HL-60/S4 treated with retinoic acid at 250 ng/mL for 4 days and 3 days (cell line): ENCODE data around the gene PRKCE.

Source experiments
- in situ Hi-C: fragments of 300-500 bp; cut with MboI; formaldehyde crosslinking; loops from 2 replicates; pipeline ENCODE4 v1.7.0; 2022; ENCODE audit warnings: low sequenced_read_pairs

Gene PRKCE

DNA sequence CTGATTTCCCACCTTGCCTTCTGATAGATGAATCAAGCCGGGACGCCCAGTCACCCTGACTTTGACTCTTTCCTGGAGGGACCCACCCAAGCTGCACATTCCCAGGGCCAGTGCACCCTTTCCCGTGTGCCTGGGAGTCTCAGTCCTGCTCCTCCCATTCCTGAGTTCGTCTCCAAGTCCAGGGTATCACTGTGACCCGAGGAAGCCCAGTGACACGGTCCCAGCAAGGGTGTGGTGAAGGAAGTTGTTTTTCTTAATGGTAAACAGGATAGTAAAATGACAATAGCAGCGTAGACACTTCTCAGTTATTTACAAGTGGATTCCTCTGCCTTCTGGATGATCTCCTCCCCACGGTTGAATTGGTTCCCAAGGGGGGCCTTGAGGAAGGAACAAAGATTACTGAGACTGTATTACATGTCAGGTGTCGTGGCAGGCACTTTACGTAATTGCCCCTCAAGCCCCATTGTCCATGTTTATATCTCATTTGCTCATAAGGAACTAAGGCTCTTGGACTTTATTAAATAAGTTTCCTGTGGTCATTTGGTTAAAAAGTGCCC lies 123.3 kb downstream of the PRKCE start:
- in situ Hi-C loops, result loop anchor here (5.0 kb wide), 1 partner anchor 127 kb away; no protein-coding TSS in a partner anchor

DNA sequence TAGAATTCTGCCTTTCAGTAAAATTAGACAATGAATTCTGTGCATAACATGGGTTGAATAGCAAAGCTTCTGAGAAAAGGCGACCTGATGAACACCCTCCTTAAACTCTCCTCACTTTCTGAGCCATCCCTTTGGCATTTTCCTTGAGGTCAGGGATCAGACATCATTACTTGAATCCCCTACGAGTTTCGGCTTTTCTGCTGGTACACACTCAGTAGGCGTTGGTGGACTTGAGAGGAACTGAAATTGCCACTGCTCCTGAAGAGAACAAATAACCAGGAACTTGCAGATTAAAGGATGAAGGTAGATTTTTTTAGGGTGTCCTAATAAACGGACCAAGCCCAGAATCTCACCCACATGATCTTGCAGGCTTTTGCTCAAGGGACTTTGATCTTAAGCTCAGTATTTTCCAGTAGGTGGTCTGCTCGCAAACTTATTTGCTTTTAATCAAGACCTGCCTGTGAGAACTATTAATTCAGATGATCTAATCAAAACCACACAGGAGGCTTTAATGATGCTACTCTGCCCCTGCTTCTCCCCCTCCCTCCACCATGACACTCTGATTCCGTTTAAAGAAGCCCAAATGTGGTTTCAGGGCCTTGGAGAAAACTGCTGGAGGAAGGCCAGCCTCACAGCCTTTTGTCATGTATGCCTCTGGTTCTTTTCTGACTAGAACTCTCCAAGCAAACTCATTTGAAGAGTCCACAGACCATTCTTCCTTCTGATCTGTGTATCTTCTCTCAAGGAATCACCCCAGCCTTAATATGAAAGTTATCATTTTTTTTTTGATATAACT lies 124.9 kb downstream of the PRKCE start:
- in situ Hi-C loops, result loop anchor here (5.0 kb wide), 1 partner anchor 129 kb away; no protein-coding TSS in a partner anchor

DNA sequence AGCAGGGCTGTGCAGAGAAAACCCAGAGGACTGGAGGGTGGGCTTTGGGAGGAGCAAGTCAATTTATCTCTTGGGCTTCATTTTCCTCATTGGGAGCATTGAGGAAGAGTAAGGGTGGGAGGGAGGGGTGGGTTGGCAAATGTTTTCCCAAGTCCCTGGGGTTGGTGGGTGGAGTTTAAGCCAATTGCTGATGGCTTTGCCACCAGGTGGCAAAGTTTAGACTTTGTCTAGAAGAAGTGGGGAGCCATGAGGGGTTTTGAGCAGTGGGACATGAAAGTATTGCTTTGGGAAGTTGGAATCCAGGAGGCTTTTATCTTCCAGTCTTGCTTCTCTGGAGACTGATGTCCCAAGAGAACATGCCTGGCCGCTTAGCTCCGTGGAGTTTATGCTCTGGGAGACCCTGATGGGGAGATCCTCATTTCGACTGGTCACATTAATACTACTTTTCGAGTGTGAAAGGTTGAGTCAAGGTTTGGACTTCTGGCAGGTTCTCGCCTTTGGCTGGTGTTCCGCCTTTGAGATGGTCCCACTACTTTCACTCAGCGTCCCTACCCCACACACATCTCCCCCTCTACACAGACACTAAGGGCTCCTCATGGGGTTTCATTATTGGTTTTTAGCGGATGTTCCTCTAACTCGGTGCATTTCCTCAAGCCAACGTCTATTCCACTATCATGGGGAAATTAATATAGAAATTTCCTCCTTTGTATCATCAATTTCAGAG lies 126.7 kb downstream of the PRKCE start:
- in situ Hi-C loops, result loop anchor here (5.0 kb wide), 1 partner anchor 131 kb away; no protein-coding TSS in a partner anchor

DNA sequence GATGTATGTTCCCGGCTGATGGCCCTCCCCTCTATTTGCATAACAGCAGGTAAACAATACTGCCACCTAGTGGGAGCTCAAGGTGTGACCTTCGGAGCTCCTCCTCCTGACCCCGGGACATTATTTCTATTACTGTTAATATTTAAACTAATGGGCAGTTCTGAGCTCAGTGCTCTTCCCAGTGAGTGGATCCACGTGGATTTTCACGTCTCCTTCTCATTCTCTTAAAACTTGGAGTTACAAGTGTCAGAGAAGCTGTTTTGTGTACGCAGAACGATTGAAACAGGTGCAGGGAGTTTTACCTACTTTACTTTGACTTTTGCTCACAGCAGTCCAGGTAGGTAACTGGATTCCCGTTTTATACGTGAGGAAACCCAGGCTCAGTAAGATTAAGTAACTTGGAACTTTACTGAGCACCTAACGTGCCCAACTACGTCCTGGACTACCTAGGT lies 127.3 kb downstream of the PRKCE start:
- in situ Hi-C loops, result loop anchor here (5.0 kb wide), 1 partner anchor 131 kb away; no protein-coding TSS in a partner anchor

DNA sequence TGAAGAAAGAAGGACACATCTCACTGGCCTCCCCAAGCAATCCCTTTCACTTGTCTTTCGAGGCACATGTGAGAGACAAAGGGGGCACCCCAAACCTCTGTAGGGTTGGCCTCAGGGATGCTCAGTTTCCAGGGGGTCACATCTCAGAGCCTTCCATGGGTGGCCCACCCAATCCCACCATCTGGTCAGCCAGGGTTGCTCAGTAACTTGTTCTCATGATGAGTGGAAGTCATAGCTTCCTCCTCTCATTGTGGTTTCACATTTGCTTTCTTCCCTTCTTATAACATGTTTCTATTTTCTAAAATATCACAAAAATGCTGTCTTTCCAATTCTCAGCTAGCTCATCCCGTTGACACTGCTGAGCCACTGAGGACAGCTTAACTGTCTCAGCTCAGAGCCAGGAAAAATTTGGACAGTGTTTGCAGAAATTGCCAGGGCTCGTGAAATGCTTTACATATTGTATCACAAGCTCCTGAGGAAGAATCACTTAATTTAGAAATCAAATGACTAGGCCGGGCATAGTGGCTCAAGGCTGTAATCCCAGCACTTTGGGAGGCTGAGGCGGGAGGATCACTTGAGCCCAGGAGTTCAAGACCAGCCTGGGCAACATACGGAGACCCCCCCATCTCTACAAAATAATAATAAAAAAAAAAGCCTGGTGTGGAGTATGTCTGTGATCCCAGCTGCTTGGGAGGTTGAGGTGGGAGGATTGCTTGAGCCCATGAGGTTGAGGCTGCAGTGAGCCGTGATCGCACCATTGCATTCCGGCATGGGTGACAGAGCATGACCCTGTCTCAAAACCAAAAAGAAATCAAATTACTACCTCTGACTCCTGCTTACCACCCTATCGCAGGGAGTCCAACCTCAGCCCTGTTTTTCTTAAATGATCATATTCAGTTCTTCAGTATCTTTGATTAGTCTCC lies 129.3 kb downstream of the PRKCE start:
- in situ Hi-C loops, result no loop called here

DNA sequence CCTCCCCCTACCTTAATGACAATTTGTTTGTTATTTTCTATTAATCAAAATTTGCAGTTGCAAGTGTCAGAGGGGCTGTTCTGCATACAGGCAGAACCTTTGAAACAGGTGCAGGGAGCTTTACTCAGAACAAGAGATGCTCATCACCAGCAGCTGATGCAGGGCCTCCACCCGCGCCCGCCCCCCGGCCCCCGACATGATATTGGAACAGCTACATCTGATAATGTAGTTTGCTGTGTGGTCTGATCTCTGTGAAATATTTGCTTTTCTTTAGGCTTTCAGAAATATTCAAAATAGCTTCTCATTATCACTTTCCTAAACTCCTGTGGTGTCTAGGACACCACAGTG lies 130.0 kb downstream of the PRKCE start:
- in situ Hi-C loops, result no loop called here

DNA sequence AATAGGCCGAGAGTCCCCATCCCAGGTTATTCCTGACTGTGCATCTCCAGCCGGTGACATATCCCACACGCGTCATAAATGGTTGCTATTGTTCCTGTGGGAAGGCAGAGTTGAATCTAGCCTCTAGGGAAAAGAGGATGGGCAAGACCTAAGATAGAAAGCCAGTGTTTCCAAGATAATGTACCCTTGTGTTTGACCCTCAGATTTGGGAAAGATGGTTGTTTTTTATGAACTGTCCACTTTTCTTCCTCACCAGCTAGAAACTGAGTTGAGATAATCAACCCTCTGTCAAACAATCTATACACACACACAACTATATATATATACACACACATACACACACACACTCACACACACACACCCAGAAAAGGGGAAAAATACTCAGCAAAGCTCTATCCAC lies 131.0 kb downstream of the PRKCE start:
- in situ Hi-C loops, result no loop called here

DNA sequence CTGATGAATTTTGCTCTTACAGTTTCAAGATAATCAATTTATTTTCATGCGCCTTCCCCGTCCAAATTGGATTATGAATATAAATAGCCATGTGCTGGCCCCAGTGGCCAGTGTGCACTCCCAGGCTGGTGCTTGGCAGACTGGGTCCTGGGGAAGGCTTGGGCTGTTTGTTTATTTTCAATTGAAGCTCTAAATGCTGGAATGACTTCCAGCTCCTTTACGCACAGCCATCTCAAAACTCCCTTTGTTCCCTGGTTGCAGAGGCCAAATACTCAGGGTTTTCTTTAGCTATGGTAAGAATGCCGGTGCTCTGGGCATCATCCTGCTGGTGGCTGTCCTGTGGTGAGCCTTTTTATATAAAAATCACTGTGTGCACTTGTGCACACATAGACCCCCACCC lies 131.5 kb downstream of the PRKCE start:
- in situ Hi-C loops, result no loop called here

DNA sequence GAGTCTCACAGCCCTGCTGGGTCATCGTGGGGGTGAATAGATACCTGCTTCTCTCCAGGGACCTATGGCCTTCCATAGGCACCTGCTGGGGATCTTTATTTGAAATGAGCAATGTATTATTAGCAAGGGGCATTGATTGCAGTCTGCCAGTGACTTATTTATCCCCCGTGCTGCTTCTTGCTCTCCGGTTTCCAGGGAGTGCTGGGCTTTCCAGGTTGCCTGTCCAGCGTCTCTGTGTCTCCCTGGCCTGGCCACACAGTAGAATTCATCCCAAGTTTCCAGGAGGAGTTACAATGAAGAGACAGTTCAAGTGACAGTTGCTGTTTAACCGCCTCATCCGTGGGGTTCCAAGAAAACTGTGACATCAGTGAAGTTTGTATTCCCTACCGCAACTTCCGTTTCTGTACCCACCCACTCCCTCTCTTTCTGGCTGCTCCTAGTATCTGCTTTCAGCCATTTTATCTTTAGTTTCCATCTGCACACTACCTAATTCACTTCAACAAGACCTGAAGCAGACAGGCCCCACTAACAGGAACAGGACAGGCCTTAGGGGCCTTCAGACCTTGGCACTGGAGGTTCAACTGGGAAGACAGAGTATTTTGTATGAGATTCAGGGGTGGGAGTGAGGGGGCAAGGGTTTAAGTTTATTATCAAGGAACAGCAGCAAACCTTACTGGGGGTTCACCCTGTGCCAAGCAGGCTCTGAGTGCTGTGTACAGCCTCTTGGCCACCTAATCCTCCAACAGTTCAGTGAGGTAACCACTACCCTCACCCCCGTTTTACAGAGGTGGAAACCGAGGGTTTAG lies 134.8 kb downstream of the PRKCE start:
- in situ Hi-C loops, result no loop called here

DNA sequence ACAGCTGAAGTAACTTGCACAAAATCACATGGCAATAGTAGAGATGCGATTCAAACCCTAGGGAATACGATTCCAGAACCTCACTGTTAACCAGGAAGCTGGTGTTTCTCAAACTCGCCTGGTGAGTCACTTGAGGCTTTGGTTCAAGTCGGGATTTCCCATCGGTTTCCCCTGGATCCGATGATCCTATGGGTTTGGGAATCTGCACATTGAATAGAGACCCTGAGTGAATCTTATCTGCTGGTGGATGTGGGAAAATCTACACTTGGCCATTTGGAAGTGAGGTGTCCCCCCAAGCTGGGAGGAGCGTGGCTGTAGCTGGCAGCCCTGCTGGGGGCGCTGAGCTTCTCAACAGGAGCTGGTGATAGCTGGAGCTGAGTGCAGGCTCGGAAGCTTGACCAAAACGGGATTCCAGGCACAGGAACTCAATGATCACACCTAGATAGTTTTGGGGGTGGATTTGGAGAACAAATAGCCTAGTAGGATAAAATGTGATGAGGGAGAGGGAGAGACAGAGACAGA lies 135.4 kb downstream of the PRKCE start:
- in situ Hi-C loops, result no loop called here

DNA sequence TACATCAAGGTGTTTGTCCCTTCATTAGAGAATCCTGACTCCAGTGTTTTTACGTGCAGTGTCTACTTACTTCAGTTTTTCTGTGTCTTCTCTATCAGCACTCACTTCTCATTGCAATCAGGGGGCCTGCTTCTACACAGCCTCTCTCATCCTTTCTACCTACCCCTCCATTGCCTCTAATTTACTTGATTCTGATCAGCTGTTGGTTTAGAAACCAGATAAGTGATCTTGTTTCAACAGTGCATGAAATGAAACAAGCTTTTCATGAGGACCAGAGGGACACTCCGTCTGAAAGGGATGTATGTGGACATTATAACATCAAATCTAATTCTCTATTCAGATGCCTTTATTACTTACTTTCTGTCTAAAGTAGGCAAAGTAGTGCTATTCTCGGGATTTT lies 136.9 kb downstream of the PRKCE start:
- in situ Hi-C loops, result no loop called here

DNA sequence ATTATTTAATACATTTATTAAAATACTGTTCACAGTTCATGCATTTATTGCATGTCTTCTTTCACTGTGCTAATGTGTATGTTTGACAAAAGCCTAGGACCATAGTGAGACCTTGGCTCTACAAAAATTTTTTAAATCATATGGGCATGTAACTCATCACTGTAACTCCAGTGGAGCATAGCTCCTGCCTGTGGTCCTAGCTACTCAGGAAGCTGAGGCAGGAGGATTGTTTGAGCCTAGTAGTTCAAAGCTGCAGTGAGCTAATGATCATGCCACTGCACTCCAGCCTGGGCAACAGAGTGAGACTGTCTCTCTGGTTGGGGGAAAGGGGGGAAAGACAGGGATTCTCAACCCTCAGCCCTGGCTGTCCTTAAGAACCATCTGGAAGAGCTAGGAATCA lies 137.8 kb downstream of the PRKCE start:
- in situ Hi-C loops, result no loop called here

DNA sequence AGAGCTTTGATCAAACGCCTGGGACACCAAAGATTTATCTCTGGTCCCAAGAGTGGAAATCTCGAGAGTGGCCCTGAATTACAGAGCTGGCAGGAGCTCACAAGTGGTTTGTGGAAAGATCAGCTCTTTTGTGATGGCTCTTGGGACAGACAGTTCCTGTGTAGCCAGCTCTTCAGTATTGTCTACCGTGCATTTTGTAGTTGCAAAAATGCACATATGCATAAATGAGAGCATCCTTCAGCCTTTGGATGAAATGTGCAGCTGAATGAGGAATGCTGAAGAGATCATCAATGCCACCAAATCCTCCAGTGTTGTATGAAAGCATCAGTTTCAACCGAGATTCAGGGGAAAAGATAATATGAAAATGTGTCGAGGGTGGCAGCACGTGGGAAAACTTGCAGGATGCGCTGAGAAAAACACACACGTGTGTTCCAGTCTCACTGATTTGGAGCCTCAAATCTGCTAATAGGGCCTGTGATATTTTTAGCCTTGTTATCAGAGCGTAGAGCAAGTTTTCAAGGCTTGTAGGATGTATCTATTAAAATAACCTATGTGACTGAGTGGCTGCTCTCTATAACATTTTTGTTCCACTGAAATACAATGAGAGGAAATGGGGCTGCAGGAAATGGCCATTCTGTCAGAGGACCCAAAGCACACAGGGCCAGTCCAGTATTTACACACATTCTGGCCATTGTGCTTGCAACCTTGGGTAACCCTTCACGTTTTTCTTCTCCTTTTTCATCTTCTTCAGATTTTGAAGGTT lies 138.7 kb downstream of the PRKCE start:
- in situ Hi-C loops, result no loop called here

DNA sequence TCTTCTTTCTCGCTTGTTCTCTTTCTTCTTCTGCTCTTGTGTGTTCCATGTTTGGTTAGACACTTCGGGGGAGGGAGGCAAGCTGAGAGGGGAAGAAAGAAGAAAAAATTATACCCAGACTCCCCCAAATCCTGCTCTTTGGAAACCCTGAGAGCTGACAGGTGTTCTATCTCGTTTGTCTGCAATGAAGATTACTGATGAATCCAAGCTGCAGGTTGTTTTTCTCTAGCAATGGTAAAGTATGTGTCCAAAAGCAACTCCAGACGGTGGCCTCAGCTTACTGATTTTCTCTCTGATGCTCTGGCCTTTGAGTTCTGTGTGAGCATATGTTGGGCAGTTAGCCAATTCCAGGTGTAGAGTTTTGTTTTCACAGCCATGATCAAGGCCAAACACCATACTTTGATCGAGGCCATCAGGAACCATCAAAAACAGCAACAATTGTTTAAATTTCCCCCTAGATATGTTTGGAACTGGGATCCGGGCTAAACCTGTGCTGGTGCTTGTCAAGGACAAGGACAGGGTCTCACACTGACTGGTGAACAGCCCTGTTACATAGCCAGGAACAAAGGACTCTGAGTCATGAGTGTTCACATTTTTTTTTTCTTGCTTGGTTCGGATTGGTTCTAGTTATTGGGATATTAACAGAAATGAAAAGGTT lies 142.0 kb downstream of the PRKCE start:
- in situ Hi-C loops, result no loop called here

DNA sequence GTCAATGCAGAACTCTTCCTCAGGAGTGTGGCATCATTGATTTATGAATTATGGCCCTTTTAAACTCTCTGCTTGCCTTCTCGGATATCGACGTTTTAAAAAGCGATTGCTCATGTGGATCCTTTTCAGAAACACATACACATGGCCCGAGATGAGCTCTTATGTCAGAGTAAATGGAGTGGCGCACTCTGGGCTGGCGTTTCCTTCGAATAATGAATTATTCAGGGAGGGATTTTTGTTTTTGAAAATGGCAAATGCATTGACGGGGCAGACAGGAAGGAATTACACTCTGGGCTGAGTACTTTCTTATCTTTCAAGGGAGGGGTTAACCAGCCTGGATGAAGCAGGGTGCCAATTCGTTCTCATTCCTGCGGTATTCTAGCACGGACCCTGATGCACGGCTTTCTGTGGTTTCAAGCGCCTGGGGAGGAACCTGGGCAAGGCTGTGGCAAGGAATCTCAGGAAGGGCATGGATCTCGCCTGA lies 142.7 kb downstream of the PRKCE start:
- in situ Hi-C loops, result no loop called here

DNA sequence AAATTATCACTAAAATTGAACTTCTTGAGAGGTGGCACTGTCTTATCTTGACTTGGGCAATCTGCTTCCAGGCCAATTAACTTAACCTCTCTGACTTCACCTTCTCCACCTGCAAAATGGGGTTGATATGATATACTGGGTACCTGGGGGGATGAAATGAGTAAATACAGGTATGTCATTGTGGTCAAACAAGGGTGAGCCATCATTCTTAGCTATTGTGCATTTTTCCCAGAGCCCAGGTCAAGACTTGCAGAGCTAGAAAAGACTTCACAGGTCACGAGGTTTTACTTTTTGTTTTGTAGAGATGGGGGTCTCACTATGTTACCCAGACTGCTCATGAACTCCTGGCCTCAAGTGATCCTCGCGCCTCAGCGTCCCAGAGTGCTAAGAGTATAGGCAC lies 145.0 kb downstream of the PRKCE start:
- in situ Hi-C loops, result no loop called here

DNA sequence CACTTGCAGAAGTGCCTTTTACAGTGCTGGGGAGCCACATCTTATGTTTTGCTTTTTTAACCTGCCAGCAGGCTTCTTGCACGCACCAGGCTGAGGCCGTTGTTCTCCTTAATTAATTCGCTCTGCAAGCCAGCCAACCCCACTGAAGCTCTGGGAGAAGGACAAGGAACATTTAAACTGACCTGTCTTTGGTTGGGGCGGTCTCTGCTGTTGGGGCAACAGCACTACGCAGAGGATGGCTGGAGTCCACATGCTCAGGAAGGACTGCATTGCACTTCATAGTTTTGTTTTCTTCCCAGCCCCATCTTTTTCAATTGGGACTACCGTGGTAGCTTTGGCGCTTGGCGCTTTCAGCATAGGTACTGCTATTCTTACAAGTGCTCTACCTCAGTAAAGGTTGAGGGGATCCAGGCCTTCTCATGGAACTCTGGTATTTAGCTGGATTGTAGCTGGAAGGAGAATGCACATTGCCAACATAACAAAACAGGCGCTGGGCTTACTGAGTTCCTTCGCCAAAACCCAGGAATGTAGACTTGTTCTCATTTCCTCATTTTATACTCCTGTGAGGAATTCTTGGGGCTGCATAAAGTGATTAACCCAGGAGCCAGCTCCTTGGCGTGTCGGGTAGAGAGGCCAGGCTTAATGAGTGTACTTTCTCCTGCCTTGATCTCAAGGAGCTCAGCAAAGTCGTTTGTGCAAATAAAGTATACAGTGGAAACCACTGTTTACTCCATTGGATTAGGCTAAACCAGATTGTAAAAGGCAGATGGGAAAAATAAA lies 146.2 kb downstream of the PRKCE start:
- in situ Hi-C loops, result no loop called here
